Femur (tissue), 1 donor: ENCODE data around the gene ELMO1.

ENCODE experiments used
- DNase-seq: peaks from one replicate; pipeline ENCODE4 v3.0.0-alpha.2; 2017

Gene ELMO1, protein sequence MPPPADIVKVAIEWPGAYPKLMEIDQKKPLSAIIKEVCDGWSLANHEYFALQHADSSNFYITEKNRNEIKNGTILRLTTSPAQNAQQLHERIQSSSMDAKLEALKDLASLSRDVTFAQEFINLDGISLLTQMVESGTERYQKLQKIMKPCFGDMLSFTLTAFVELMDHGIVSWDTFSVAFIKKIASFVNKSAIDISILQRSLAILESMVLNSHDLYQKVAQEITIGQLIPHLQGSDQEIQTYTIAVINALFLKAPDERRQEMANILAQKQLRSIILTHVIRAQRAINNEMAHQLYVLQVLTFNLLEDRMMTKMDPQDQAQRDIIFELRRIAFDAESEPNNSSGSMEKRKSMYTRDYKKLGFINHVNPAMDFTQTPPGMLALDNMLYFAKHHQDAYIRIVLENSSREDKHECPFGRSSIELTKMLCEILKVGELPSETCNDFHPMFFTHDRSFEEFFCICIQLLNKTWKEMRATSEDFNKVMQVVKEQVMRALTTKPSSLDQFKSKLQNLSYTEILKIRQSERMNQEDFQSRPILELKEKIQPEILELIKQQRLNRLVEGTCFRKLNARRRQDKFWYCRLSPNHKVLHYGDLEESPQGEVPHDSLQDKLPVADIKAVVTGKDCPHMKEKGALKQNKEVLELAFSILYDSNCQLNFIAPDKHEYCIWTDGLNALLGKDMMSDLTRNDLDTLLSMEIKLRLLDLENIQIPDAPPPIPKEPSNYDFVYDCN

DNA sequence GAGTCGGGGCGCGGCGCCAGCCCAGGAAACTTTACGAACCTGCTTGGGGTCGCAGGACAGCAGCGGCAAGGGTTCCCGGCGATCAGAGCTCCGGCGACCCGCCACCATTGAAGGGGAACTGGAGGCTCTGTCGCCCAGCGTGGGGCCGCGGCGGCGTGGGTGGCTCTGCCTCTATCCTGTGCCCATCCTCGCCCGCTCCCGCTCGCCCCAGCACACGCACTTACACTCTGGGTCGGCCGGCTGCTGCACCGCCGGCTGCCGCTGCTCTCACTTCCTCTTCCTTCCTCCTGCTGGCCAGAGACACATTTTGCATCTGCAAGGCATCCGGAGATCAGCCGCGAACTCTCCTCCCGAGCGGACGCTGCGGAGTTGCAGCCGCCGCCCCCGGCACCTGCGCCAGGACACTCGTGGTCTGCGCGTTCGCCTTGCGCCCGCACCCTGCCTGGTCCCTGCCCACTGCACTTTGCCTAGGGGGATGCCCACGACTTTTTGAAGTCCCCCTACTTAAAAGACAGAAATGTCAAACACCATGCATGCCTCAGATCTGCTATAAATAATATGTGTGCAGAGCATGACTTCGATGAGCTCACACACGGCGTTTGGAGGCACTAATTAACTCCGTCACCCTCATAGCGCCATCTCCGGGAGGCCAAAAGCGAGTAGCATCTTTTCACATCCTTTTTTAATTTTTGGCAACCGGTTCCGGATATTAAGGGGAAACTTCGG lies at the start of gene ELMO1:
Gene ELMO1, minus strand, starts transcription at position 229 of the 726 bp plus-strand sequence. CDS start 106,174 bp downstream, outside the sequence.
- peak; percentile 88 for DNase-seq

DNA sequence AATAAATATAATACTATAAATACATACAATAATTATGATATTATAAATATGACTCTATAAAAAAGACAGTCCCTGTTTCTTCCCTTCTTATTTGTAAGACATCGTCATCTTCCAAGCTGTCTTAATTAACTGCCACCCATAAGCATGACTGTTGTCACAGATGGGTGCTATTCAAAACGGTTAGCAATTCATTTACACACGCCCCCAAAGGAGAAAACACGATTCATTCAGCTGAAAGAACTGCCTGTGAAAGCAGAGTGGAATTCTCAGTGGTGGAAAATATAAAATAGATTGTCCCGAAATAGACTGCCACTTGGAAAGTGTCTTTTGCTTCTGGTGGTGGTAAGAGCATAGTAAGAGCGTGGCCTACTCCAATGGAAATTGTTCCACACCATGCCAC lies 48.9 kb upstream of the ELMO1 start:
- no peak for DNase-seq

DNA sequence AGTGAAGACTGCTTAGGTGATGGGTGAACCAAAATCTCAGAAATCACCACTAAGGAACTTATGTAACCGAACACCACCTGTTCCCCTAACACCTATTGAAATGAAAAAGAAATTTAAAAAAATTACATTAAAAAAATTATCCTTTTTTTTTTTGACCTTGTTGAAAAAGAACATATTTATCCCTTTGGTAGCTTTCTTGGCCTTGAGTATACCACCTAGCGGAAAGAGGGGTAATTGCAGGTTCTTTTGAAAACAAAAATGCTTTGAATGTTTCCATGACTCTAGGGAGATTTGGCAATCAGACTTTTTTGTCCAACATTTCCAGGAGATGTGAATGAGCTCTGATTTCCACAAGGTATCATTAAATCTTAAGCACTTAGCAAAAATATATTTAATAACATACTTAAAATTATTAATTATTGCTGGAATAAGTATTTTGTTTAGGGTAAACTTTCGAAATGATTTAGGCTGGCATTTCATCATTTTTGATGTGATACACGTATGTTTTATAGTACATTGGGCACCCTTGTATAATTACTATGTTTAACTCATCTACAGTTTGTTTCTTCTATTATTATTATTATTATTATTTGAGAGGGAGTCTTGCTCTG lies 47.0 kb upstream of the ELMO1 start:
- no peak for DNase-seq

DNA sequence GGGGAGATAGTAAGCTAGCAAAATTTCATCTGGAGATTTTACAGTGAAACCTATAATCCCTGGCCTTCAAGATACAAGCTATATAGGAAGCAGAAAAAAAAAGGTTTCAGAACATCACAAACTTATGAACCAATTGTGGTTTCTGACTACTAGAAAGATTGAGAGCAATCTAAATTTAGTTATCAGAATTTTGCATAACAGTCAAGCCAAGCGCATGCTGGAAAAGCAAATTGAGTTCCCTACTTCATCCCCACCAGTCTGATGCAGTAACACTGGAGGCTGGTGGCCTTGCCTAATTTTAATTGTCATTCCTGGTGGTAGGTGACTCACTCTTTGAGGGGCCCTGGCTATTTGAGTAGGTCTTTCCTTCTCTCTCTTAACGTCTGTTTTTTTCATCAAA lies 46.3 kb upstream of the ELMO1 start:
- DNase-seq = no peak

DNA sequence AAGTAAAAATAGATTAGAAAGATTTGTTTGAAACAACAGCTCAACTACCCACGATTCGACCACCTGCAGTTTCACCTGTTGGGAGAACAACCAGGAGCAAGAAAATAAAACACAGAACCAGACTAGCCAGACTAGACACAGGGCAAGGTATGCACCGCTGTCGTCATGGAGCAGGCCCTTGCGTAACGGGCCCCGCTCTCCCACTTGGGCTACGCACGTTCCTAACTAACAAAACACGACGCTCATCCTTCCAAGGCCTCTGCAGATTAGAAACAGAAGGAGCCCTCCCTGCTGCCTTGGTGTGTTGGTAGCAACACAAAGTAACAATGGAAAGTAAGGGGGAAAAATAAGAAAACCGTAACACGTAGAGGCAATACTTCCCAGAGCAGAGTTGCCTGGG lies 45.1 kb upstream of the ELMO1 start:
- no peak for DNase-seq

DNA sequence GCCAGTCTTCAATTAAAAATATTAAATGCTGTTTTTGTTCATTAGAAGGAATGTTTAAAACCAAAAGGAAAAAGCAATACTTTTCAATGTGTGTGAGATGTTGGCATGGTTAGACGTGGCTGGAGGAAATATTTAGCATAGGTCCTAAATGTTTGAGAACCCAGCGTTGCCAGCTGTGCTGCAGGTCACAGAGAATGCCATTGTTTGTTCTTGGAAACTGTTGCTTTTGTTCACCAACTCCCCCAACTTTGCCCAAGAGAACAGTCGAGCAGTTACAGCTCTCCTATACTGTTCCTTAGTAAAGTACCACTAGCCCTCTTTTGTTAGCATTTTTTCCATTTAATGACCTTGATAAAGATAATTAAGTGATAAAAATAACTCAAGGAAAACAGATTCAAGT lies 44.5 kb upstream of the ELMO1 start:
- DNase-seq = no peak

DNA sequence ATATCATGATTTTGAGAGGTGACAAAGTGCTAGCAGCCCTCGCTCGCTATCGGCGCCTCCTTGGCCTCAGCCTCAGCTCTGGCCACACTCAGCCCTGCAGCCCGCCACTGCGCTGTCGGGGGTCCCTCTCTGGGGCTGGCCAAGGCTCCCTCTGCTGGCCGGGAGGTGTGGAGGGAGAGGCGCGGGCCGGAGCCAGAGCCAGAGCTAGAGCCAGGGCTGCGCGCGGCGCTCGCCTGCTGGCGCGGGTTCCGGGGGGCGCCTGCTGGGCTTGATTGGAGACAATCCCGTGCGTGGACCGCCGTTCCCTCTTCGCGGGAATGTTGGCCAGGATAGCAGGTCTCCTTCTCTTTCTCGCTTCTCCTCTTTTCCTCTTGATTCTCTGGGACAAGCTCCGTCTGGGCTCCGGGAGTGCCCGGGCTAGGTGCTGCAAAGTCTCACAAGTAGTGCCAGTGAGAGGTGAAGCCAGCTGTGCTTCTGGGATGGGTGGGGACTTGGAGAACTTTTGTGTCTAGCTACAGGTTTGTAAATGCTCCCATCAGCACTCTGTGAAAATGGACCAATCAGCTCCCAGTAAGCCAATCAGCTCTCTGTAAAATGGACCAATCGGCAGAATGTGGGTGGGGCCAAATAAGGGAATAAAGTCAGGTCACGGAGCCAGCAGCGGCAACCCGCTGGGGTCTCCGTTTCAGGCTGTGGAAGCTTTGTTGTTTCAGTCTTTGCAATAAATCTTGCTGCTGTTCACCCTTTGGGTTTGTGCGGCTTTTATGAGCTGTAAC lies 43.4 kb upstream of the ELMO1 start:
- no peak for DNase-seq

DNA sequence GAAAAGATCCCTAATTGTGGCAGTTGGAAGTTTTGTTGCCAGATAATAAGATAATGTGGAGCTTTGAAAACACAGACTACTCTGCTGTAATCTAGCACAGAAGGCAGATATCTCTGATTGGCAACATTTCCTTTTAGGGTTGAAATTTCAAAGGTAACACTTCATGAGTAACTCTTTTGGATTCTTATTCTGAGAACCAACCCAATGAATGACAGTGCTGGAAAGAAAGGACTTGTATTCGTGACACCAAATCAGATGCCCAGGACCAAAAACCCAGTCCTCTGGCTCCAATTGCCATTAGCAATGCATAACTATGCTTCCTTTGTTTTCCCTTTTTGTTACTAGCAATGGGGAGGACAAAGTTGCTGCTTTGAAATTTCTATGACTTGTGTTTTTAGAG lies 41.0 kb upstream of the ELMO1 start:
- no peak for DNase-seq

DNA sequence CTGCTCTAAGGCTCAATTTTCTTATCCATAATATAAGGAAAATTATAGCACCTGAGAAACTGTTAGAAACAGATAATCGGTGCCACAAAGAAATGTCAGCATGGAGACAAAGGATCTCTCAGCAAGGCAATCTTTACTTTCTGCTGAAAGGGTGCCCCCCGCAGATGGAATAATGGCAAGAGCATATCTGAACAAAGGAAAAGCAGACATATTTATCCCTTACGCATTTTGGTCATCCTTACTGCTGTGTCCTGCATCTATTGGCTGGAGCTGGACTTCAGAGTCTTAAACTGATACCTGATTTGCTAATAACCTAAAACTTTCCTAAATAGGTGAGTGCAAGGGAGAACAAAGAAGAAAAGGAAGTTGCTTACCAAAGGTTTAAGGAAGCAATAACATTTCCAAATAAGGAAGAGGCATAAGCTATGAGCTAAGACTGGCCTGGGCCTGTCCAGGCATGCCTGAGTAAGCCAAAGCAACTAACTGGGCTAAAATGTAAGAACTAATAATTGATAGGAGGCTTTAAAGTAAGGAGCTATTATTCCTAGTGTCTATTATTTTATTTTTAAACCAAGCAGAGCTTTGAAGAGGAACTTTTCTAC lies 39.6 kb upstream of the ELMO1 start:
- no peak for DNase-seq

DNA sequence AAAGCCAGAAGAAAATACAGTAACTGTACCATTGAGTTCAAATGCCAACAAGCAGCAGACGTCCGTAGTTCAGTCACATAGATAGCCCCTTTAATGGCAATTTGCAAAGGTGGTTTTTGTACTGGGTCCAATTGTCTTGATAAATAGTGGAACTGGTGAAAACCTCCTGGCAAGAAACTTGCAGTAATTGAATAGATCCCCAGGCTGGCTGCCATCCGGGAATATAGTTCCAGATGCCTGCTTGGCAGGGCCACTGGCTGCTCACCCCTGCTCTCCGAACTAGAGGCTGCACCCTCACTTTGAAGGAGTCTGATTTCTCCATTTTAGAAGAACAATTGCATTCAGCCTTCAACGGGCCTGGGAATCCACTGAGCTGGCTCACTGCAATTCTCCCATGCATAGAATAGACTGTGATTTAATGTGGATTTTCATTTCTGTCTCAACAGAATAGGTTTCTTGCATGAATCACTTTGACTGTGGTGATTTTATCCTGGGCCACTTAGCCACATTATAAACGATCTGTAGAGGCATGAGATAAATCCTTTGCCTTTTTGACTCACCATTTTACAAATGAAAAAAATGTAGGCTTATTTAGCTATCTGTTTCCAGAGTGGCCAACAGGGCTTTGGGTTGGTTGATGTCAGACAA lies 35.9 kb upstream of the ELMO1 start:
- DNase-seq = no peak

DNA sequence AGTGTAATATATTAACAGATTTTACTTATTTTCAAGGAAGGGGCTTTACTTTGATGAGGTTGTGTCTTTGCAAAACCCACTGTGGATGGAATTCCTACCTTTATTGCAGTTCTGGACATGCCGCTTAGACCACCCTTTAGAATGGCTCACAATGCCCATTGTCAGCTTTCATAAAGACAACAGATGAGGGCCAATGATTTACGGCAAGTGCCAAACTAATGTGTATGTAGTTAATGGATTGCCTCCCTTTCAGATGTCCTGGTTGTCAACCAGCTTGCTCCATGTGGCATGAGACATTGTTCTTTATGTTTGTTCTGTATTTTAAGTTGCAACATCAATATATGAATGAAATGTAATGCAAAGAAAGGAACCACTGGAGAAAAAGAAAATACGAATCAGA lies 35.0 kb upstream of the ELMO1 start:
- no peak for DNase-seq

DNA sequence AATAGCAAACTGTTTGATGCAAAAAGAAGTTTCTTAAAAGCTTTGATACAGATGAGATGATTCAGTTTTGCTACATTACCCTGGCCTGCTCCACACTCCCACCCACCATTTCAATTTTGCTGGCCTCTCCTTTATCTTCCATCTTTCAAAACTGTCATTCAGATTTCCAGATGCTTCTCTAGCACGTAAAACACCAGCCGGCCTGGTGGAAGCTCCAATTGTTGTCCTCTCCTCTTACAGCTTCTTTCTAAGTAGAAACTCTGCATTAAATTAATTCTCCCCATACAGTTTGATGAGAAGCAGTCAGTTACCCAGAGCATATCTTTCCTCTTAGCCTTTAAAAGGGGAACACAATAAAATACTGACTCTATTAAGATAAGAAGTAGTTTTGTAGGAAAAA lies 34.3 kb upstream of the ELMO1 start:
- no peak for DNase-seq

DNA sequence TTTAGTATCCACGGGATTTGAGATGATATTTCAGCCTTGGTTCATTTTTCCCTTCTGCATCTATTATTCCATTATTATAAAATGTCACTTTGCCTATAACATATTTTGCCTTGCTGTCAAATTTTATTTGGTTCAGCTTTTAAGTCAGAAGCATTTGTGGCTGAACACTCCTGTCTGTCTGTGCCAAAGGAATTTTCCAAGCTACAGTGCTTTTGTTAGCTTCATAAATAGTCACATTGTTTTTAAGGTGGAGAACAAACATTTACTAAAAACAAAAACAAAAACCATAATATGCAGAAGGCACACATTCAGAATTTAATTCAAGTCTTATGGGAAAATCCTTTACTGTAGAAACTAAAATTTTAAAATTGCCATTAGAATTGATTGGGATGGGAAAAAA lies 33.8 kb upstream of the ELMO1 start:
- no peak for DNase-seq

DNA sequence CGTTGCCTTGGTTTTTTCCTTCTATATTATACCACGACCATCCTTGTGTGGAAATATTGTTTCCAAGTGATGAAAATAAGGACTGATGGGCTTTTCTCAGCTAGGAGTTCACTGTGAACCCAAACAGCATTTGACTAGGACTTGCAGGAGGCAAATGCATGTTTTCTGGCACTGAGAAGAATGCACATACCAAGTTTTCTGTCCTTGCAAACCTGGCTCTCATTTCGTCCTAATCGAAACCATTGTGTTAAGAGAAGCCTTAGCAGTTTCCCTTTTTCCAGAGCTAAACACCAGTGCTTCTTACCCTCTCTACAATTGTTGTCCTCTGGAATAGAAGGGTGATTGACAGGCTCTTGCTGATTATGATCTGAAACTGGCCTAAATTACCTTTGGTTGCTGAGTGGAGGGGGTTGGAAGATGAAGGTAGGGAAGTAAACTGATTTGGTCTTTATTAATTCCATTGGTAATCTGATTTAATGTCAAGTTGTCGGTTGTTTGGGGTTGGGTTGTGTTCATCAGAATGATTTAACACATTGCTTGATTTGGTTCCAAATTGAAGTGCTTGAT lies 33.1 kb upstream of the ELMO1 start:
- DNase-seq = no peak

DNA sequence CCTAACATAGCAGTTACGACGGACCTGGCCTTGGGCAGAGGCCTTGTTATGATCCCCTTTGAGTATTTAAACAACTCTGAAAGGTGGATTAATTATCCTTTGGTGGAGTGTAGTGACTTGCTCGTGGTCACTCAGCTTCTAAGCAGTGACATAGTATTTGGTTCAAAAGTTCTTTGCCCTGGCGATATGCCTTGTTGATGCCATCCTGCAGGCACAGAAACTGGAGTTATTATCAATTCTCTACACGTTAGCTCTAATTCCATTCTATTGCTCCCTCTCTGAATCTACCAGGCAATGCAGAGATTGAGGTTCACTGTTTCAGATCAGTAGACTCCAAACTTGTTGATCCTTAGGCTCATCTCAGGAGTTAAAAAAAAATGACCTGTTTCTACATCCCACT lies 32.5 kb upstream of the ELMO1 start:
- no peak for DNase-seq

DNA sequence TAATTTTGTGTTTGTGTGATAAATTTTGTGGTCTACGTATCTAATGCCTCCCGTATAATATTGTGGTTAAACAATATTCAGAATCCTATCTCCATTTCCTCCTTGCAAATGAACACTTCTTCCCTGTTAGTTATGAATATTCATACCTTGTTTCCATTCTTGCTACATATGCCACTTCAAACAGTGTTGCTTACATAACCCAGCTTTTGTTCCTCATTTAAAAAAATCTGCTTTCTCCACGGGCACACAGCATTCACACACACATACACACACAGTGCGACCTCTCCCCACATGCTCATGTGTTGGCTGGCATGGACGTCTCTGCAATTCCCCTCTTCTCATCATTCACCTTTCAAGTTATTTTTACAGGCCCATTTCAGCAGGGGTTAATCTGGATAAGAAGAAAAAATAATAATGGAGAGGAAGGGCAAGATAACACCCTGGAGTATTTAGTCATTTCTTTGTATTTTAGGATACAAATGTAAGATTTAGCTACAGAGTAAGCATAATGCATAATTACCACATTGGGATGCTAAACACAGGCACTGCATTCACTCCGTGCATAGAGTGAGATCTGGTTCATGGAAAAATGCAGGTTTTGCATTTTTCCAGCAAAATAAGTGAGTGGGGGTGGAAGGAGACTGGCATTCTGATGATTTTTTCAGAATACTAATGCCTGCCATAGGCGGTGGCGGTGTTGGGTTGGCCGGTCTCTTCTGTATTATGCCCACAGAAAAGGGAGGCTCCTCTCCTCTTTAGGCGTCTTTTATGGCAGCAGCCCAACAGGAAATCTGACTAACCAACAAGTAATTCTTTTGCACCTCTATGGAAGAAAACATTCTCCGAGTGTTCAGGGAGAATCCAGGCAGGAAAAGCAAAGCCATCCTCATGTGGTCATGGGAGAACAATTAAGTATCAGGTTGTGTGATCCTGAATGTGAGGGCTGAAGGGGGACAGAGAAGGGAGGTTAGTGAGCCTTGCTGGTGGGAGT lies 31.7 kb upstream of the ELMO1 start:
- no peak for DNase-seq

DNA sequence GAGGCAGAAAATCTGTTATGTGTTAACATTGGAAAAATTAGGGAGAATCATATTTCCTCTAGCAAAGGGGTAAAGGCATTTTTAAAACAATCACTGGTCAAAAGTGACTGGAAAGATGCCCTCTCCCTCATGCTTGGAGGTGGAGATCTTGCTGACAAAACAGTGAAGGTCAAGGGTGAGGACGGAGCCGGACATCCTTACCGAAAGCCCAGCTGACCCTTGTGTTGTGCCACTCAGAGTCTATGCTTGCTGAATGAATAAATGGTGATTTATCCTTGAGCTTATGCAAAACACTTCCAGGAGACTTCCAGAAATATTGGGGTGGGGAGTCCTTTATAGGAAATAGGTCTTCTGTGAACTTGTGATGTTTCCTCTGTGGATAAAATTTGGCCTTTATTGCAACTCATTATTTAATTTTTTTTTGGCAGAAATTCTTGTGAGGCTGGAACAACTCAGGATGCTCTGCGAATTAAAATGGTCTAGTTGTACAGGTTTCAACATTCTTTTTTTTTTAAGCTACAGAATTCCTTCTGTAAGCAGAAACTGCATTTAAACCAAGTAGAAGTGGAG lies 28.3 kb upstream of the ELMO1 start:
- DNase-seq = no peak

DNA sequence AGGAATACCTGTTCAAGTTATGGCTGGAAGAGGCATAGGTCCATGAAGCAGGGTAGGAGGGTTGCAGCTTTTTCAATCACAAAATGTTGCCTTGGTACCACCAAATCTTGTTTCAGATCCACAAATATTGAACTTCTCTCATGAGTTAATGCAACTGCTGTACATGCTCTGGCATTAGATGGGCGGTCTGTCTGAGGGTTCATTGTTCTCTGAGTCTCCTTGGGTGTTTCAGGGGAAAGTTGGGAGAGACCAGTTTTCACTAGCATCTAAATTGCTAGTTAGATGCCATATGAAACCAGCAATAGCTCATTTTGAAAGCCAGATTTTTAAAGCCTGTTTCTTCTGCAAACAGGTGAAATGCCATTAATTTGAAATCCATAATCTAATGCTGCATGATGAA lies 27.8 kb upstream of the ELMO1 start:
- DNase-seq = no peak

DNA sequence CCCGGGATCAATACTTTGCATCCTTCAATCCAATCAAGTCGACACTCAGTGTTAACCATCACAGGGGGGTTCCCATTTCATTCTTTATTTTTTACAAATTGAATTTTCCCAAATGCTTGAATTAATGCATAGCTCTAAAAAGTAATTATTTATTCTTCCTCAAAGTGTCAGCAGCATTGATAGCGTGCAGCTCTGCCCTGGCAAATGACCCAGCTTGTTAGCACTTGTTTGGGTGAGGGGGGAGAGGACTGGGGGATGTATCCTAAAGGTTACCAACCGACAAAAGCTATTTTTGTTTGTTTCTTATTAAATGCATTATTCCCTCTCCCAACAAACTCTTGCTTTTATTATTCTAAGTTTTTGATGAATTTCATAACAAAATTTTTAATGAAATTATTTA lies 27.0 kb upstream of the ELMO1 start:
- DNase-seq = no peak

DNA sequence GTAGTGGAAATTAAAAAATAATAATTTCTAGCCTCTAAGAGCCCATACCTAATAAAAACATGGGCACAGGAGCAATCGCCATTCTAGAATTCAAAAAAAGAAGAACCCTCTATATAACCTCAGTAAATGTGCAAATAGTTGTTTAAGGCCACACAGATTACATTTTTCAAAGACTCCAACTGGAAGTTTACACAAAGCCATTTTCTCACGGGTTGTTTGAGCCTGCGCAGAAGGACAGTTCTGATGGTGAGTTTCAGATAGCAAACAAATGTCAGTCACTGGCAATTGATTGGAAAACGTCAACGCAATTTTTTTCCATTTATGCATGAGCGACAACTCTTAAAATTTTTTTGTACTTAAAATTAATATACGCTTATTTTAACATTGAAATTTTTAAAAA lies 23.0 kb upstream of the ELMO1 start:
- DNase-seq = no peak
